CD4-positive, alpha-beta T cell treated with Interleukin-1 beta for 1 hour (primary cell): Measurements from ENCODE around the gene RNF128.
"Not testable (repeated sequence)": the region's sequence is repeated elsewhere in the genome, so short reads cannot be mapped to it uniquely, and the experiment has no call there.

Source experiments
- DNase-seq, 2 donors: peaks; one replicate each; pipeline ENCODE4 v3.0.0-alpha.2; 2020 to 2022

The RNF128 gene

DNA sequence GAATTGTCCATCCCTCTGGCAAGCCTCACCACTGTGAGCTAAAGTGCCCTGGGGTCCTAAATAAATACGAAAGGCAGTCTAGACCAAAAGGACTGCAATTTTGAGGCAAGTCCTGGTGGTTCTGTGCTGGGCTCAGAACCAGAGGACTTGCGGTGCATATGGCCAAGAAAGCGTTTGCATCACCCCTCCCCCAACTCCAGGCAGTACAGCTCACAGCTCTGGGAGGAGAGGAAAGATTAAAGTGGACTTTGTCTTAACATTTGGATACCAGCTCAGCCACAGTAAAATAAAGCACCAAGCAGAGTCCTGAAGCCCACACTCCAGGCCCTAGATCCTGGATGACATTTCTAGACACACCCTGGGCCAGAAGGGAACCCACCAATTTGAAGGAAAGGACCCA, 24.9 kb downstream of the RNF128 start:
- DNase-seq: no peak

DNA sequence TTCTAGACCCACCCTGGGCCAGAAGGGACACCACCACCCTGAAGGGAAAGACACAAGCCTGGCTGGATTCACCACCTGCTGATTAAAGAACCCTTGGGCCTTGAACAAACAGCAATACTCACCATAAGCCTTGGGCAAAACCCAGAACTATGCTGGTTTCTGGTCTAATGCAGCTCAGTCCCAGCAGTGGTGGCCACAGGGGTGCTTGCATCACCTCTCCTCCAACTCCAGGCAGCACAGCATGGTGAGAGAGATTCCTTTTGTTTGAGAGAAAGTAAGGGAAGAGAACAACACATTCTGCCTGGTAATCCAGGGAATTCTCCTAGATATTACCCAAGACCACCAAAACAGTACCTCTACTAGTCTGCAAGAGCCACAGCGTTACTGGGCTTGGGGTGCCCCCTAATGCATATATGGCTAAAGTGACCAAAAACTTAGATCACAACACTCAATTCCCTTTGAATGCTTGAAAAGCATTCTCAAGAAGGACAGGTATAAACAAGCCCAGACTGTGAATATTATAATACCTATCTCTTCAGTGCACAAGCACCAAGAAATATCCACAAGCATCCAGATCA, 25.7 kb downstream of the RNF128 start:
- no peak for DNase-seq

DNA sequence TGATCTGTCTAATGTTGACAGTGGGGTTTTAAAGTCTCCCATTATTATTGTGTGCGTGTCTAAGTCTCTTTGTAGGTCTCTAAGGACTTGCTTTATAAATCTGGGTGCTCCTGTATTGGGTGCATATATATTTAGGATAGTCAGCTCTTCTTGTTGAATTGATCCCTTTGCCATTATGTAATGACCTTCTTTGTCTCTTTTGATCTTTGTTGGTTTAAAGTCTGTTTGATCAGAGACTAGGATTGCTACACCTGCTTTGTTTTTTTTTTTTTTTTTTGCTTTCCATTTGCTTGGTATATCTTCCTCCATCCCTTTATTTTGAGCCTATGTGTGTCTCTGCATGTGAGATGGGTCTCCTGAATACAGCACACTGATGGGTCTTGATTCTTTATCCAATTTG, 42.8 kb downstream of the RNF128 start:
- not testable (repeated sequence) for DNase-seq

DNA sequence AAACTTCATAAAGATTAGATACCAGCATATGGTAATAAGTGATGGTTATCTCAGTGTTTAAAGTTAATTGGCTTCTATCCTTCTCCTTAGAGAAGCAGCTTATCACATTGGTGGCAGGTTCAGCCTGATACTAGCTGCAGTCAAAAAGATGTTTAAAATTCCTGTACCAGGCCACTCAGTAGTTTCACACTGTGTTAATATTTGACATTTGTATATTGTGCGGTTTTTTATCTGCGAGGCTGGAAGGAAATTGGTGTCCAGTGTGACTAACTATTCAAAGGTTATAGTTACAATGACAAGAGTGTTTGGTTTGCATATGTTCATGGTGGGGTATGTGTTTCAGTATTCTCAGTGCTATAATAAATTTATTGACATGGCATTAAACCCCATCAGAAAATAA, 48.5 kb downstream of the RNF128 start:
- no peak for DNase-seq

DNA sequence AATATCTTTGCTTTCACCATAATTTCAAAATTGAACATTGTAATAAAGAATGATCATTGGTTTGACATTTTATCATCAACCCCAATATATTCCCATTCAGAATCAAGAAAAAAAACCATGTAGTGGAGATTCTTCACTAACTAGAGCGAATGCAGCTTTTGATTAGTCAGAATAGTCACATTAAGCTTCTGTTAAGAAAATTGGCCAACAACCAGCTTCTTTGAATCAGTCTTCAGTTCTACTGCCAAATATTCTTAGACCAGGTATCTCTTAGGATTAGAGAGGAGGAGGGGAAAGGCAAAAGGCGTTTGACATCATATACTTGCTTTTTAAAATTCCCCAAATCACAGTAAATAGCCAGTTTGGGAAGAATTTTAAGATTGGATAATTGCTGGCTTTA, 53.8 kb downstream of the RNF128 start:
- DNase-seq: no peak

DNA sequence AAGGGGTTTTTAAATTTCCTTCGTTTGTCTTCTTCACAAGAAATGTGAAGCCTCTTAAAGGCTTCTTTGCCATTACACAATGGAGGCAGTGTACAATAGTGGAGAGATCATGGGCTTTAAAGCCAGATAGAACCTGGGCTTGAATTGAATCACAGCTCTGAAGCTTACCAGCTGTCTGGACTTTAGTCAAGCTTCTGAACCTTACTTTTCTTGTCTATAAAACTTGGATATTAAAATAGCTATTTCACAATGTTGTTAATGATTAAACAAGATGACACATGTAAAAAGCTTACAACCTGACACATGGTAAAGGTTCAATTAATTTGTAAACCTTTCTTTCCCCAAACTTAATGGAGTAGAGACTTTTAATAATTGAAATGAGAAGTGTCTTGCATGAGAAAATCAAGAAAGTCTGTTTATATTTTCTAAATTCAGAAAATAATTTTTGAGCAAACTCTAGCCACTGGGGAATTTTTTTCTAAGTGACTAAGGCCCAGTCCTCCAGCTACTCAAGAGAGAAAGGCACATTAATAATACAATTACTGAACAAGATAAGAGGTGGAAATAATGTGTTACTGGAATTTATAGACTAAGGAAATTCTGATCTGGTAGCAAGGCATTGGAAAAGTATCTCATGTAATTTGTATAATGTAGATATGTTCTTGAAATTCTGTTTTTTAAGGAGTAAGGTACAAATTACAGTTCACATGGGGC, 54.3 kb downstream of the RNF128 start:
- no peak for DNase-seq

DNA sequence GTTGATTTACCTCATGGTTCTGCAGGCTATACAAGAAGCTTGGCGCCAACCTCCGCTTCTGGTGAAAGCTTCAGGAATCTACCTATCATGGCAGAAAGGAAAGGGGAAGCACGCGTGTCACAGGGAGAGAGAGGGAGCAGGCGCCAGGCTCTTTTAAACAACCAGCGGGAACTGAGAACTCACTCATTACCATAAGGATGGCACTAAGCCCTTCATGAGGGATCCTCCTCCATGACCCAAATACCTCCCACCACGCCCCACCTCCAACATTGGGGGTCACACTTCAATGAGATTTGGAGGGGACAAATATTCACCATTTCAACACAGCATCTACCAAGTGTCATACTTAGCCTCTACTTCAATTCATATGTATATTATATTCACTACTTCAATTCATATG, 57.2 kb downstream of the RNF128 start:
- no peak for DNase-seq

DNA sequence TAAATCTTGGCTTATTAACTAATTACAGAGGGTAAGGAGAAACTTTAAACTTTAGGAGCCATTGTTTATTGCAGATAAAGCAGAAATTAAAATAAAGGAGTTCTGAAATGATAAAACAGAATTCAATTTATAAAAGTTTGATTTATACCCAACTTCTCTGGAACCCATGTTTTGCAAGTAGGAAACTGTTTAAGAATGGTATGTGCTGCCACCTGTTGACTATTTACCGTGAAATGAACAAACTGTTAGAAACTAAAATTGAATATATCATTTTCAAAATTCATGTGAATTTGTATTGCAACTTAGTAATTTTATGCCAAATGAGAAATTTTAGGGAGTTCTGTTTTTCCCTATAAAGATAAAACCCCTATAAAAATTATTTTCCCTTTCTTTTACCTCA, 65.0 kb downstream of the RNF128 start:
- DNase-seq: peak in 1 of 2 donors; percentile 9

DNA sequence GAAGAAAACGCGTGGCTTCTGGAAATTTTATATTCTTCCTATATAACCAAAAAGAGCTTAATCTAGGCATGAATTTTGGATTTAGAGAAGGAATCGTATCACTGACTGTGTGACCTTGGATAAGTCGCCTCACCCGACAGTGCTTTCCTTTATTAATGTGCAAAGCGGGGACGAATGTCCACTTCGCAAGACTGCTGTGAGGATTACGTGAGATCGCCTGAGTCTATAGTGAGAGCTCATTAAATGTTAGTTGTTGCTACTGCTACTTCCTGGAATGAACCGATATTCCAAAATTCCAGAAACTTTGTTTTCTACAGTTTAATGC, 75.5 kb downstream of the RNF128 start:
- DNase-seq: no peak

DNA sequence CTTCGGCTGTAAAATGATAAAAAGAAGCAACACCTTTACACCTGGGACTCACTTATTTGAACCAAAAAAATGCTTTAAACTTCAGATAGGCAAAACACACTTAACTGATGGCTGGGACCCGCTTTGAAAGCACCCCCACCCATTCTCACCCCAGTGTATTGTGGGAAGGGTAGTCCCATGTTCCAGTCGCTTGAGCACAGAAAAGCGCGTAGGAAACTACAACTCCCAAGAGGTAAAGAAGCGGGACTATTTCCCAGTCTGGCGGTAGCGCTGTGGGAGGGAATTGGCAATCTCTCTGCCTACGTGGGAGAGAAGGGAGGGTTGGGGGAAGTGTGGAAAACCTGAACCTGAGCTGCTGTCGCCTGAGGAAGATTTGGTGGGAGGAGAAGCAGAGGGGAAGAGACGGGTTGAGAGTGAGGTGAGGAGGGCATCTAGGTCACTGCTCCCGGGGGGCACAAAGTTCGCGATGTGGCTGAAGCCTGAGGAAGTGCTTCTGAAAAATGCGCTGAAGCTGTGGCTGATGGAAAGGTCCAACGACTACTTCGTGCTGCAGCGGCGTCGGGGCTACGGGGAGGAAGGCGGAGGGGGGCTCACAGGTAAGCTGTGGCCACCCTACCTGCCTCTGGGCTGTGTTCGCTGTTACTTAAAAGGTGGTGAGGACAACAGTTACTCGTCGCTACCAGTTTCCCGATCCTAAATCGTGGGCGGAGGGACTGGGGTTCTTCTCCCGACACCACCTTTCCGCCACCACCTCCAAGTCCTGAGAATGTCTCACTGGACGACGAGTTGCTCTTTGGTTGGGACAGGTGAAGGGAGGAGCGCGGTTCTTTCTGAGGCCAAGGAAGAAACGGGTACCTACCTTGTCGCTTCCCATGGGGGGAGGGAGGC, 76.1 kb downstream of the RNF128 start, which contains the start of gene TBC1D8B:
TSS of gene TBC1D8B (plus strand) at position 286 of the 888 bp plus-strand sequence. CDS start at position 467, 181 bp downstream.
- peak; percentile 28 to 49 for DNase-seq

DNA sequence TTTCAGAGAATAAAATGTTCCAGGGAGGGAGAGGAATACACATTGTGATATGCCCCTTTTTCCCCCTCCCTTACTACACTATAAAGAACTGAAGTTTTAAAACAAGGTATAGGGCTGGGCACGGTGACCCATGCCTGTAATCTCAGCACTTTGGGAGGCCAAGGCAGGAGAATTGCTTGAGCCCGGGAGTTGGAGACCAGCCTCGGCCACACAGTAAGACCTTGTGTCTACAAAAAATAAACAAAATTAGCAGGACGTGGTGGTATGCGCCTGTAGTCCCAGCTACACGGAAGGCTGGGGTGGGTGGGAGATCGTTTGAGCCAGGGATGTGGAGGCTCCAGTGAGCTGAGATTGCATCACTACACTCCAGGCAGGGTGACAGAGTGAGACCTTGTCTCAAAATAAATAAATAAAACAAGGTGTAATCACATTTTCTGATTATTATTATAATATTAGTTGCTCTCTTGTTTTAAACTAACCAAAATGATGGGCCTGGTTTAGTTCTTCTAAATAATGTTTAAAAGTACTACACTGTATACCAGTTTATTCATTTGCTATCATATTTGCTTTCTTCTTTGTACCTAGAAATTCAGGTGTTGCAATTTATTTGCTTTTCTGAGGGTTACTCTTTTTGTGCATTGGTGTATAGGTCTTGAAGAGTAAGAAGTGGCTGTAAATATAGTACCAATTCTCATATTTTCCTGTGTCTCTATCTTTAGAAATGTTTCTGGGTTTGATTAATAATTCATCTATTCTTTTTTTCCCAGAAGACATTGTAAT, 84.8 kb downstream of the RNF128 start:
- no peak for DNase-seq

DNA sequence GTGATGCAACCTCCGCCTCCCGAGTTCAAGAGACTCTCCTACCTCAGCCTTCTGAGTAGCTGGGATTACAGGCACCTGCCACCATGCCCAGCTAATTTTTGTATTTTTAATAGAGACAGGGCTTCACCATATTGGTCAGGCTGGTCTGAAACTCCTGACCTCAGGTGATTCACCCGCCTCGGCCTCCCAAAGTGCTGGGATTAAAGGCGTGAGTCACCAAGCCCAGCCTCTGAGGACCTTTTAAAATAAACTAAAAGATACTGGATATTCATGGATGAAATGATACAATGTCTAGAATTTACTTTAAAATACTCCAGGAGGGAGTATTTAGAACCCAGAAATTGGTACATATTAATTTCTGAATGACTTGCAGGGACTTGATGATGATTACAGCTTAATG, 86.4 kb downstream of the RNF128 start:
- not testable (repeated sequence) for DNase-seq

DNA sequence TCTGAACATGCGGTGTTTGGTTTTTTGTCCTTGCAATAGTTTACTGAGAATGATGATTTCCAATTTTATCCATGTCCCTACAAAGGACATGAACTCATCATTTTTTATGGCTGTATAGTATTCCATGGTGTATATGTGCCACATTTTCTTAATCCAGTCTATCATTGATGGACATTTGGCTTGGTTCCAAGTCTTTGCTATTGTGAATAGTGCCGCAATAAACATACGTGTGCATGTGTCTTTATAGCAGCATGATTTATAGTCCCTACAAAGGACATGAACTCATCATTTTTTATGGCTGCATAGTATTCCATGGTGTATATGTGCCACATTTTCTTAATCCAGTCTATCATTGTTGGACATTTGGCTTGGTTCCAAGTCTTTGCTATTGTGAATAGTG, 87.6 kb downstream of the RNF128 start:
- DNase-seq: not testable (repeated sequence)
